Esophagus mucosa (tissue), 1 donor: ENCODE data around the gene TLR6. TPM values are rescaled to one million over a fixed set of nuclear protein-coding genes. Genes with fewer than 3 reads are reported as not detected.
A peak's percentile ranks its signal among the peaks of the same experiment; 100 is the strongest.

Experiments used
- ATAC-seq: fragments of 200-7000 bp; cut with Tn5 transposase; one replicate; pipeline ENCODE4 v1.9.1; 2020
- total RNA-seq: library from RNA; stranded (reverse); gene quantifications from one replicate; pipeline ENCODE4 v1.2.4, GENCODE V29; 2023
- donor health status: DM: yes; HTN: yes; CAD: no.

The TLR6 gene
- total RNA-seq, 1 donor from 2014 or later: 1.6 TPM

DNA sequence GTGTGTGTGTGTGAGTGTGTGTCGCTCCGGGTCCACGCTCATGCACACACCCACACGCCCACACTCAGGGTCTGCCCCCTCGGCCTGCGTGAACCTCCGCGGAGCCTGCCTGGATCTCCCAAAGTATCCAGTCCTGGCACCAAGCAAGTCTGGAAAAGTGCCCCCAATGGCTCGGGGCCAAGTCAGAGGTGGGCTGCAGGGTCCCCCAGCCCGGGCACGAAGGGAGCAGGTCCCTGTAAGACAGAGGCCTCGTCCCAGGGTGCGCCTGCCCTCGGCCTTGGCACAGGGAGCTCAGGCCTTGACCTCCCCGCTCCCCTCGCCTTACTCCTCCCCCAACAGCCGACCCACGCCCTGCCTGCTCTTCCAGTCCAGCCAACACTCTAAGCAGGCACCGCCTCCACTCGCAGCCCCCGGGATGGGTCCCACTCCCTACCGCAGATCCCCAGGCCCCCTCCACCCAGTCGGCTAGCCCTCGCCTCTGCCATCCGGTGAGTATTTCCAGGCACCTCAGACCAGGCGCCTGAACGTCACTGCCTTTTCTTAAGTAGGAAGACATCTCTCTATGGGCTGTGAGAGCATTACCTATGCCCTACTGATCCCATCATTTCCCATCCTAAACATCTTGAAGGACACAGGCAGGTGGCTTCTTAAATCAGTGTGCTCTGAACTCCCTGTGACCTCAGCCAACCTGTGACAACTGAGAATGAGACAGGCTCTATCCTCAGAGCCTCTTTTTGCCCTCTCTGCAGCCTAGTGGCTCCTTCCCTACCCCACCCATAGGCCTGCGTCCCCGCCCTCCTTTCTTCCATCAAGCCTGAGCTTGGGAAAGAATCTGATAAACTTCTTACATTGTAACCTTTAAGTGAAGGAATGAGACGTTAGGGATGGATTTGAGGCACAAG, 11.7 kb upstream of the TLR6 start:
- peak; percentile 63 for ATAC-seq

DNA sequence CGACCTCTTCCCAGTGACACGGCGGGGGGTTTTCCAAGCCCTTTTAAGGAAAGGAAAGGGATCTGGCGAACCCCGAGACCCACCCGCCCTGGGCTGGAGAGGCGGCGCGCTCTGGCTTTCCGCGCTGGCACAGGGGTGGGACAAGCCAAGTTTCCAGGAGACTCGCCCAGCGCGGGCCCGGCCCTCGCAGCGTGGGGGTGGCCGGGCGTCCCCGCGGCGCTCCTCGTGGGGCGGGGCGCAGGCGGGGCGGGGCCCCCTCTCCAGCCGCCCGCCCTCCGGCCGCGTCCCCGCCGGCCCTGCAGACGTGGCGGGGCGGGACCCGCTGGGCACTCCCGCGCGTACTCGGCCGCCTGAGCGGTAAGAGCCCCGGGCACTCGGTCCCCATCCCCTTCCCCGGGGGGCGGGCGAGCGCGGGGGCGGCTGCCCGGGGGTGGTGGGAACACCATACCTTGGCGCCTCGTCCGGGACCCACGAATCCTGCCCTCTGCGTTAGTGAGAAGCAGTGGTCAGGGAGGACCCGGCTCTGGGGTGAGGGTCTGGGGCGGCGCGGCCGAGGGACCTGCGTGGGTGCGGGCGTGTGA, 11.0 kb upstream of the TLR6 start, which contains the start of gene FAM114A1:
FAM114A1 (plus strand) TSS at position 329 of the 581 bp plus-strand sequence. CDS start 10,273 bp downstream, outside the sequence.
- ATAC-seq: peak; percentile 96

DNA sequence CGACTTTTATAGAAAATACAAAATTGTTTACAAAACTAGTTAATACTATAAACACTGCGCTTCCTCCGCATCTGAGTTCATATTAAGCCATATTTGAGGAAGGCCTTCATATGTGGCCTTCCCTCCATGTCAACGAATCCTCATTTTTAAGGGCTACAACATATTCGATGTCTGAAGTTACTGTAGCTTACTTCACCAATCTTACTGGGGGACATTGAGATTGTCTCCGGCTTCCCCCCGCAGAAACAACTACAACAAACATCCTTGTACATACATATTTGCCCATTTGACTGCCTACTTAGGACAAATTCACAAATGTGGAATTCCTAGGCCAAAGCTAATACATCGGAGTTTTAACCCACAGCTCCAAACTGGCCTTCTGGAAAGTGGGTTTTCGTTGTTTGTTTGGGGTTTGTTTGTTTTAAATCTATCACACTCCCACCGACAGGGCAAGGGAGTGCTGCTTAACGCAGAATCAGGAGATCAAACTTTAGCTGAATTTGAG, 10.4 kb upstream of the TLR6 start:
- no peak for ATAC-seq

DNA sequence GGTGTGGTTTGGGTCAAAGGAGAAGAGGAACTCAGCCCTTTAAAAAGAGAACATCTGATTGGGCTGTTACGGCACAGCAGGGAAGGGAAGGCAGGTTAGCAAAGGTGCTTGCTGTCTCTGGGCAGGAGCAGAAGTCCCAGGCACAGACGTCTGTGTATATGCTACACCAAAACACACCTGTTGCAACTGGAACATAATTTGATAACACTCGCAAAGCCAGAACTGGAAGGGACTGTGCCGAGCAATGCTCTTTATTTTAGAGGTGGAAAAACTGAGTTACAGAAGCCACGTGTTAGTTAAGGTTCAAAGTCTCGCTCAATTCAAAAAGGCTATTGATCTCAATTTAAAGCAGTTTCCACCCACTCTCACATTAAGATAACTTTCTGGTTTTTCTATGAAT, 8.8 kb upstream of the TLR6 start:
- ATAC-seq: no peak

DNA sequence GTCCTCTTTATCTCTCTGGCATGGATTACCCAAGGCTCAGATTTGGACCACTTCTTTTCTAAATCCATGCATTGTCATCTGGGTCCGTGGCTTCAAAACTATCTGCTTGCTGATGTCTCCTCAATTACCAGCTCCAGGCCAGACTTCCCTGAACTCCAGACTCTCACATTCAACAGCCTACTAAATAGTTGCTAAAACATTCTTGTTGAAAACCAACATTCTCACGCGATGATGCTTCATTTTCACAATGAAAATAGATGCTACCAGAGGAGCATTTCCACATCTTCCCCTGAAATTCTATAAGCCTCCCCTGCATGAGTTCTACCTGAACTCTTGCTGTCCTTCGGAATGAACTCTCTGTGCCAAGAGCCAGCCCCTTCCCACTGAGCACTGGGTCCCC, 5.2 kb upstream of the TLR6 start:
- ATAC-seq: no peak

DNA sequence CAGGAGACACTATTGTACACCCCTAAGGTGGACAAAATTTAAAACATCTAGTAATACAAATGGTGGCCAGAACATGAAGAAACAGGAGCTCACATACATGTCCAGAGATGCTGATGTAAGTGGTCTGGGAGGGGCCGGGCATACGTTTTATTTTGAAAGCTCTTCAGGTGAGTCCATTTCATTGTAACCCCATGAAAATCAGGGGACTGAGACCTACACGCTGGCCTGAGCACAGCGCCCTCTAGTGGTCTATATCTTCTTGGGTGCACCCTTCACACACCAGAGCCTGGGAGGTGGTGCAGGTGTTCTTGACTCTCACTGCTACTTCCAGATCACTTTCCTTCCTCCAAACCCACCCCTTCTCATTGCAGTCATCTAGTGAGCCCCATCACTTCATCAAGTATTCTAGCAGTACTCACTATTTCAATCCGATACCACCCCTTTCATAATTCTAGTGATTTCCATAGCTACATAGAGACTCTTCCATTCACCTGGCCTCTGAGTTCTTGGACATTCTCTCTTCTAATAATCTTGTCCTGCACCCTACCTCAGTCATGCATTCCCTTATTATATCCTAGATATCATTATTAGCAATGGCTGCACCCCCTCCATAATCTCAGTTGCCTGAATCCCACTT, 4.3 kb upstream of the TLR6 start:
- peak; percentile 57 for ATAC-seq

DNA sequence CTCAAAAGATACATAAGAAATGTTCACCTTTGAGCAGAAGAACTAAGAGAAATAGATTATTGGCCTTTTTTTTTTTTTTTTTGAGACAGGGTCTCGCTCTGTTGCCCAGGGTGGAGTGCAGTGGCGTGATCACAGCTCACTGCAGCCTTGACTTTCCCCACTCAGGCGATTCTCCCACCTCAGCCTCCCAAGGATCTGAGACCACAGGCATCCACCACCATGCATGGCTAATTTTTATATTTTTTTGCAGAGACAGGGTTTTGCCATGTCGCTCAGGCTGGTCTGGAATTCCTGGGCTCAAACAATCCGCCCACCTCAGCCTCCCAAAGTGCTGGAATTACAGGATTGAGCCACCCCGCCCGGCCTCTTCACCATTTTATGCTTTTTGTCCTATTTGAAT, 2.9 kb upstream of the TLR6 start:
- no peak for ATAC-seq

DNA sequence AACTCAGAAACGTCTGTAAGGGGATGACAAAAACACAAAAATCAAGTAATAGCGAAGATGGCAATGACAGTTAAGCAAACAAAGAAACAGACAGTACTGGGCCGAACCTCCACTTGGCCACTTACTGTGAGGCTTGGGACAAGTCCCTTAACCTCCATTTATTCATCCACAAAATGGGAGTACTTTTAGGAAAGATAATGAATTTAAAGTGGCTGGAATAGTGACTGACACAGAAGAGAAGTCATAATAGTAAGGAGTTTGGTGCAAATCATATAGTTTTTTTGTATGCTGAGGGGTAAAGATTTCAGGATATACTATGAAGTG, 1.4 kb upstream of the TLR6 start:
- no peak for ATAC-seq

DNA sequence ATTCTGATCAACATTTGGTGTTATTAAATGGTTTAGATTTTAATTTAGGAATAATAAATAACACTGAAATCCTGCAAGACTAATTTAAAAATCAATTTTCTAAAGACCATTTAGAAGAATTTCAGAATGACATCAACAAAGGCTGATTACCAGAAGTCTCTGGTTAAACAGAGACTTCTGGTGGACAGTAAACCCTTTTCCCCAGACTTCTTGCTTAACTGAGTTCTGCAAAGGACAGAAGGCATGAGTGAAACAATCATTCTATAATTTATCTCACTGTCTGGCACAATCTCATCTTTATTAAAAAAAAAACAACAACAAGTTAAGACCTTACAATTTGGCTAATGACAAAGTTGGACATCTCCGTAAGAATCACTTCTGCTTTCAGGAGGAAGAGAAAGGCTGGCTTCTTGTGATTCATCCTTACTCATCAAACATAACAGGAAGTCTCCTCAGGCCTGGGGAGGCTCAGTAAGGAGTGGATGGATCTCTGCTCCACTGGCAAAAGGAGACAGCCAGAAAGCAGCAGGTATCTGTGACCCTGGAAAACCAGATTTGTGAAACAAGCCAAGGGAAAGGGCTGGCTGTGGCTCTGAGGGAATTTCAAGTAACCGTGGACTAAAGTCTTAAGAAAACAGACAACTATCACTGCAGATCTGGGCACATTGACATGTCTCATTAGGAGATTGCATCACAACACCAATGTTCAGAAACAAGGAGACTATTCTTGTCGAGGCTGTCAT, 908 bp upstream of the TLR6 start:
- peak; percentile 96 for ATAC-seq

DNA sequence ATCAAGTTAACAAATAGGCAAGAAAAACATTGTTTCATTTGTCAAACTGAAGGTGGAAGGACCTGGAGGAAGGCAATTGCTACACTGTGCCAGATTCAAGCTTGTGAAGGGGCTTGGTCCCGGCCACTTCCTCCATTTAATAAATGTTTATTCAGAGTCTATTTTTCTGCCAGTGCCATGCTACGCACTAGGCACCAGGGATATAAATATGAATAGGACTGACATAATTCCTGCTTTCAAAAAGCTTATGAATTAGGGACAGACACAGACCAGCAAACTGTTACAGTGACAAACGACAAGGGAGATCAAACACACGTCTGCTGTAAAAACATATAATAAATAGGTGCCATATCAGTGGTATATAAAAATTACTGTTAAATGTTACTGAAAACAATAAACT, 571 bp downstream of the TLR6 start:
- ATAC-seq: no peak

DNA sequence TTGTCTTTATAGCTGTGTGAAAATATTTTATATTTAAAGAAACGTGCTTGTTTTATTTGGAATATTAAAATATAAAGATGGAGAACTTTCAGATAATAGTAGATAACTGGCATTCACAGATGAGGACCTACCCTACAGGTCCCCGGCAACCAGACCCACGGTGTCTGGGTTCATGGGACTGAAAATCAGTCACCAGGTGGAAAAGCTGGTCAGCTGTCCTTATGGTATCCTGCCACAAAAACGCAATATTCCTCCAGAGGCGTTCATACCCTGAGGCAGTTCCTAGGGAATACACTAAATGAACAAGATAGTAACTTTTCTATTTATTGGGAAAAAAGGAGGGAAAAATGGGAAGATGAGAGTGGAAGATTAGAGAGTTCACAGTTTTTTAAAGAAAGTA, 1.2 kb downstream of the TLR6 start:
- ATAC-seq: no peak

DNA sequence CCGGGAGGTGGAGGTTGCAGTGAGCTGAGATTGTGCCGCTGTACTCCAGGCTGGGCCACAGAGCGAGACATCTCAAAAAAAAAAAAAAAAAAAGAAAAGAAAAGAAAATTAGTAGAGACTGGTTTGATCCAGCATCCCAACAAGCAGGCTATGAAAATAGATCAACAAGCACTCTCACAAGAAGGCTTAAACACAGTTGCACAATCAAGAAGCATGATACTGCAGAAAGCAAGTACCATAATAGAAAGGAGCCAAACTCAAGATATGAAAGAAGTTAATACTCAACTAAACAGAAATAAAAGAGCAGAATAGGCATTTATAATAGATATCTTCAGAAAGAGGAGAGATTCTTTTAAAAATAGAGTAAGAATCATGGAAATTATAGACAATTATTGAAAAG, 10.6 kb downstream of the TLR6 start:
- no peak for ATAC-seq

DNA sequence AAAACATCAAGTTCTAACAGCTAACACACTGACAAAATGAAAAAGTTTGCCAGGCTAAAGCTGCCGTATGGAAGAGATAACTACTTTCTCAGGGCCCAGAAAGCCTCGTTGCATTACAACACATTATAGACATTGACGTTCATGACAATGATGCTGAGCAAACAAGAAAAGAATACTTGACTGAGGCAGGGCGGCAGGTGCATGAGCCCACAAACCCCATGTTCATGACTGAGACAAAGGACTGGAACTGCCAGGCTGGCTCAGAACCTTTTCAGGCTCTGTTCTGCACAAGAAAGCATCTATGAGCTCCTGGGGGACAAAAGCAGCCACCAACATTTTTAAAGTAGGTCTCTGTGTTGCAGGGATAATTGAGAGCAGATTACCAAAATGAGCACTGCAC, 13.6 kb downstream of the TLR6 start:
- no peak for ATAC-seq

DNA sequence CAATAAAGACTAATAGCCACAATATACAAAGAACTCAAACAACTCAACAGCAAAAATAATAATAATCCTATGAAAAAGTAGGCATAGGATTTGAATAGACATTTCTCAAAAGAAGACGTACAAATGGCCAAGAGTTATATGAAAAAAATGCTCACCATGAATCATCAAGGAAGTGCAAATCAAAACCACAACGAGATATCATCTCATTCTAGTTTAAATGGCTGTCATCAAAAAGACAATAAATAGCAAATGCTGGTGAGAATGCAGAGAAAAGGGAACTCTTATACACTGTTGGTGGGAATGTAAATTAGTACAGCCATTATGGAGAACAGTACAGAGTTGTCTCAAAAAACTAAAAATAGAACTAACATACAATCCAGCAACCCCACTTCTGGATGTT, 18.8 kb downstream of the TLR6 start:
- no peak for ATAC-seq

DNA sequence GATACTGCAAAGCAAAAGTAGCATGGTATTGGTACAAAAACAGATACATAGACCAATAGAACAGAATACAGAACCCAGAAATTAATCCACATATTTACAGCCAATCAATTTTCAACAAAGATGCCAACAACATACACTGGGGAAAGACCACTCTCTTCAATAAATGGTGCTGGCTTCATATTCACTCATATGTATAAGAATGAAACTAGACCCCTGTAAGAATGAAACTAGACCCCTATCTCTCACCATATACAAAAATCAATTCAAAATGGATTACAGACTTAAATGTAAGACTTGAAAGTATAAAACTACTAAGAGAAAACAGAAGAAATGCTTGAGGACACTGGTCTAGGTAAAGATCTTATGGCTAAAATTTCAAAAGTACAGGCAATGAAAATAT, 19.3 kb downstream of the TLR6 start:
- ATAC-seq: no peak

DNA sequence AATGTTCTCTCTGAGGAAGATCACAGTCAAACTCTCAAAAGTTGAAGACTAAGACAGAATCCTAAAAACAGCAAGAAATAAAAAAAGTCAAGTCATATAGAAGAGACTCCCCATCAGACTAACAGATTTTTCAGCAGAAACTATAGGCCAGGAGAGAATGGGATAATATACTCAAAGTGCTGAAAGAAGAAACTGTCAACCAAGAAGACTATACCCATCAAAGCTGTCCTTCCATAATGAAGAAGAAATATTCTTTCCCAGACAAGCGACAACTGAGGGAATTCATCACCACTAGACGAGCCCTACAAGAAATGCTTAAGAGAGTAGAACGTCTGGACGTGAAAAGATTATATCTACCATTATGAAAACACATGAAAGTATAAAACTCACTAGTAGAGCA, 22.0 kb downstream of the TLR6 start:
- ATAC-seq: no peak

DNA sequence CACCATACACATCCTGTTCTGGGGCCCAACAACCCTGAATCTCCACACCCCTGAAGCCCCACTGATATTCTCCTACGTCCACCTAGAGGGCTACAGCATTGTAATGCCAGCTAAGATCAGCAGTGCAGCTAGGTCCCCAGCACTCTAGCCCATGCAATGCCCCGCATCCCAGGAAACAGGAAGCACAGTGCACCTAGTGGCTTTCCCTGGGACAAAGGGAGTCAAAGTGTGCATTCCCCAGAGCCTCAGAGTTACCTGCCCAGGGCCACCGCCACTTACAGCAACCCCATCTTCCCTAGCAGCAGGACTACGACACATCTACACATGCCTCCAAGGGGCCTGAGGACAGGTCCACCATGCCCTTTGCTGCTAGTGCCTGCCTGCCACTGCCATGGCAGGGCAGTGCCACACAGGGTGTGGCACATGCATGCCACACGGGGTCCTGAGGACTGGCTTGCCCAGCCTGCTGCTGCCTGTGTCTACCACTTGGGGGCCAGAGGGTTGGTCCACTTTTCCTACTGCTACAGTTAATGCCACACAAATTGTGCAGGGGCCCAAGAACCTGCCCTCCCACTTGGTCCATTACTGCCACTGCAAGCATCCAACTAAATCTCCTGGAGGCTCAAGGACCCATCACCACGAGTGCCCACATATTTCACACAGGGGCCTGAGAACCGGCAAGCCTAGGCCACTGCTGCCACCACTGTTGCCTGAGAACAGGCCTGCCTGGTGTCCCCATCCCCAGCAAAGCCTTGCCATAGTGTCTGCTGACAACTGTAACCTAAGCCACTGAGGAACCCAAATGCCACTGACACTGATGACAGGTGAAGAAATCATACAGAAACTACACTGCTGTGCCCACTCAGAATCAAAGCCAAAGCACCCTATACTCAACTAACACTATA, 23.7 kb downstream of the TLR6 start:
- no peak for ATAC-seq

DNA sequence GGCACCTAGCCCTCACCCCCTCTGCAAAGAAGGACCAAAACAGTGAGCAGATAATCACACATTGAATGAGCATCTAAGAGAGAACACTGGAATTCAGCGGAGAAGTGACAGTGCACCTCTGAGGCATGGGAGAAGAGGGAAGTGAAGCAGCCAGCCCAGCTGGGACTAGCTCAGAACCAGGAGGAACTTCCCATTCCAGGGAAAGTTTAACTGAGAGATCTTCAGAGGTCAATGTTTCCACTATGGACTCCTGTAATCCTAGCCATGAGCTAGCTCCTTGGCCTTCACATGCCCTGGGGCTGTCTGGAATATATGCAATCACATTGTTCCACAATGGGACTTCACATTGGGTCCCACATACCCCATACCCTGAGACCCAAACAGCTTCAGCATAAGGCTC, 24.4 kb downstream of the TLR6 start:
- no peak for ATAC-seq

DNA sequence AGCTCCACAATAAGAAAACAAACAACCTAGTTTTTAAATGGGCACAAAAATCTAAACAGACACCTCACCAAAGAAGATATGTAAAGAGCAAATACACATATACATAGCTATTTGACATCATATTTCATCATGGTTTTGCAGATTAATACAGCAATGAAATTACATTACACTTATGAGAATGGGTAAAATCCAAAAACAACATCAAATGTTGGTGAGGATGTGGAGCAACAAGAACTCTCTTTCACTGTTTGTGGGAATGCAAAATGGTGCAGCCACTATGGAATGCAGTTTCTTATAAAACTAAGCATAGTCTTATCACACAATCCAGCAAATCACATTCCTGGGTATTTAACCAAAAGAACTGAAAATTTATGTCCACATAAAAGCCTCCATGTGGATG, 25.0 kb downstream of the TLR6 start:
- no peak for ATAC-seq

DNA sequence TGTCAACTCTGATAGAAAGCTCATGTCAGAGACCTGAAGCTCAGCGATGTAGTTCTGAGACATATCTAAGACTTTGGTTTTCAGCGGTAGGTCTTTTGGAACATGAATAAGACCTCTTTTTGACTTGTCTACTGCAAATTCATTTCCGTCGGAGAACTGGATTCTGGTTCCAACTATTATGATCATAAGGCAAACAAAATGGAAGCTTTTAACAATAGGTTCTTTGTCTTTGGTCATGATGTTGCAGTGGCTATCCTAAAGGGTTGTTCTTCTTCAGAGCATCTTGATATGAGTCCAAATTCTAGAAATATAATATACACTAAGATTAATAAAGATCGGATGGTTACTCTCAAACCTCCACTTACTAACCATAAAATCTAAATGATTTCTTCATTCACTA, 27.4 kb downstream of the TLR6 start:
- ATAC-seq: no peak

DNA sequence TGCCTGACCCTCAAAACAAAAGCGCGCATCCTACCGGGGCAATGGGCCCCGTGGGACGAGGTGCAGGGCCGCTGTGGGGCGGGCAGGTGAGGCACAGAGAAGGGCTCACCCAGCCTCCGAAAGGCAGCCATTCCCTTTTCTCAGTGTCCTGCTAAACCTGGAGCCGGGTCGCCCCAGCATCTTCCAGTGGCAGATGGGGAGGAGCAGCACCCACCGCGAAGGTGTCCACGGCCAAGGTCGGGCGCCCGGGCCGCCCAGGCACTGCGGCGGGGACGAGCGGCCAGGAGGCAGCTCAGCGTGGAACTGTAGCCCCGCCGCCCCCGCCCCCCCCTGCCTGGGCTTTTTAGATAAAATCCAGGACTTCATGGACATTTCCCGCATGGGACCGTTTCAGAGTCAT, 32.9 kb downstream of the TLR6 start:
- ATAC-seq: no peak

DNA sequence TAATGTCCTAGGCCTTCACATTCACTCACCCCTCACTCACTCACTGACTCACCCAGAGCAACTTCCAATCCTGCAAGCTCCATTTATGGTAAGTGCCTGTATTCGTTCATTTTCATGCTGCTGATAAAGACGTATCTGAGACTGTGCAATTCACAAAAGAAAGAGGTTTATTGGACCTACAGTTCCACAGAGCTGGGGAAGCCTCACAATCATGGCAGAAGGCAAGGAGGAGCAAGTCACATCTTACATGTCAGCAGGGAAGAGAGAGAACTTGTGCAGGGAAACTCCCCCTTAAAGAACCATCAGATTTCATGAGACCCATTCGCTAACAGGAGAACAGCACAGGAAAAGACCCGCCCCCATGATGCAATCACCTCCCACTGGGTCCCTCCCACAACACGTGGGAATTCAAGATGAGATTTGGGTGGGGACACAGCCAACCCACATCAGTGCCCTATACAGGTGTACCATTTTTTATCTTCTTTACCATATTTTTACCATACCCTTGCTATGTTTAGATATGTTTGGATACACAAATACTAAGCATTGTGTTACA, 33.8 kb downstream of the TLR6 start:
- ATAC-seq: no peak
